PC-9 (cell line): Measurements from ENCODE around the gene PTS. TPM values are rescaled to one million over a fixed set of nuclear protein-coding genes. Genes with fewer than 3 reads are reported as not detected.

Source experiments
- BruUV-seq: library from RNA; stranded (reverse); fragments of 400-500 nt; replicated peaks from 2 replicates; lab custom pipeline; 2021; lab: Mats Ljungman, UMichigan
- CTCF ChIA-PET: fragments of 300-600 bp; sonication (Branson Sonifier 250); formaldehyde crosslinking; loops from one replicate; lab custom pipeline; 2022; ENCODE audit warnings: antibody characterized with exemption; lab: Charles Lee
- POLR2A ChIA-PET: fragments of 300-600 bp; sonication (Branson Sonifier 250); formaldehyde crosslinking; loops from one replicate; lab custom pipeline; 2022; ENCODE audit warnings: antibody characterized with exemption; ENCODE audit not compliant: unreplicated experiment; lab: Charles Lee
- DNase-seq, 2 experiments: peaks; one replicate each; pipeline versions ENCODE4 v3.0.0 to v3.0.0-alpha.2; 2015 to 2022; ENCODE audit warnings: mixed read lengths in 1 of 2
- H2AFZ ChIP-seq: fragments of 200-600 bp; sonication (generic); 2 replicates; pipeline ENCODE4 v1.8.1; 2017; ENCODE audit warnings: antibody characterized with exemption
- H3F3A ChIP-seq: fragments of 200-600 bp; sonication (generic); 2 replicates; pipeline ENCODE4 v1.8.1; 2017; ENCODE audit warnings: antibody characterized with exemption, mild to moderate bottlenecking, low read depth; ENCODE audit not compliant: insufficient read depth
- H3K27ac ChIP-seq: fragments of 200-600 bp; sonication (generic); 2 replicates; pipeline ENCODE4 v1.6.1; 2016; ENCODE audit warnings: mixed run types
- H3K27me3 ChIP-seq: fragments of 200-600 bp; sonication (generic); 2 replicates; pipeline ENCODE4 v1.6.1; 2016; ENCODE audit warnings: low read depth, mixed run types; ENCODE audit not compliant: insufficient read depth
- H3K36me3 ChIP-seq: fragments of 200-600 bp; sonication (generic); 2 replicates; pipeline ENCODE4 v1.6.1; 2016; ENCODE audit warnings: low read depth, mixed run types
- H3K4me1 ChIP-seq: fragments of 200-600 bp; sonication (generic); replicated peaks from 2 replicates; pipeline ENCODE4 v1.6.1; 2016; ENCODE audit warnings: mixed run types; ENCODE audit not compliant: insufficient read depth
- H3K4me2 ChIP-seq: fragments of 200-600 bp; sonication (generic); 2 replicates; pipeline ENCODE4 v1.6.1; 2017; ENCODE audit warnings: mixed run types
- H3K4me3 ChIP-seq: fragments of 200-600 bp; sonication (generic); 2 replicates; pipeline ENCODE4 v1.6.1; 2016; ENCODE audit warnings: mixed run types
- H3K79me2 ChIP-seq: fragments of 200-600 bp; sonication (generic); 2 replicates; pipeline ENCODE4 v1.6.1; 2017; ENCODE audit warnings: low read depth, mixed run types
- H3K9me2 ChIP-seq: fragments of 200-600 bp; sonication (generic); 2 replicates; pipeline ENCODE4 v1.8.1; 2017; ENCODE audit warnings: mild to moderate bottlenecking; ENCODE audit not compliant: insufficient read depth
- H3K9me3 ChIP-seq: fragments of 200-600 bp; sonication (generic); 2 replicates; pipeline ENCODE4 v1.8.1; 2016; ENCODE audit warnings: low read depth; ENCODE audit not compliant: insufficient read depth
- H4K20me1 ChIP-seq: fragments of 200-600 bp; sonication (generic); 2 replicates; pipeline ENCODE4 v1.8.1; 2017; ENCODE audit not compliant: insufficient read depth
- EZH2 ChIP-seq: fragments of 200-600 bp; sonication (generic); IDR thresholded peaks from 2 replicates; pipeline ENCODE4 v1.8.0; 2017; ENCODE audit warnings: antibody characterized with exemption, low read depth
- intact Hi-C: fragments of 100-400 bp; cut with micrococcal nuclease; formaldehyde crosslinking; loops from one replicate; pipeline ENCODE4 v1.10.0; 2022; ENCODE audit not compliant: unreplicated experiment
- total RNA-seq: library from RNA; stranded (reverse); gene quantifications from 2 replicates; pipeline ENCODE4 v1.2.3, GENCODE V29; 2021
- TF ChIP-seq, protein P1 (sequence below): fragments of 200-600 bp; sonication (generic); conservative IDR thresholded peaks from 2 replicates; pipeline ENCODE4 v1.6.1; 2017; ENCODE audit warnings: mixed run types, antibody characterized with exemption, mild to moderate bottlenecking, moderate library complexity

PTS gene
- total RNA-seq, 1 experiment from 2014 or later, result 43.0 TPM

DNA sequence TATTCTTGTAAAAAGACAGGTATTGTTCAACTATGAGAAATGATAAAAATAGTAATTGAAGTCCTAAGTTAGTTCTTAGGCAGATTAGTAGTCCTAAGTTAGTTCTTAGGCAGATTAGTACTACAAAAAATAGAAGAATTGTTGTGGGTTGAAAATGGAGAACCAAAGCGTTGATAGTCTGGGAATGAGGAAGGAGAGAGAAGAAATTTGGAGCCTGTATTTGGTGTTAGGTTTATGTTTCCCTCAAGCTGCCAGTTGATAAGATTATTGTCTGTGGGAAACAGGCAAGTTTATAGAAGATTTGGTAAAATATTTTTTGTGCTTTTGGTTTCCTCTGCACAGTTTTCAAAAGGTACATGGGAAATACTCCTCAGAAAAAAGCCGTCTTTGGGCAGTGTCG, 47.3 kb upstream of the PTS start:
- no peaks in the 10 kb centered on the region for H4K20me1 ChIP-seq
- no peak for DNase-seq
- H3K27ac ChIP-seq, result no peak overlapping the region
- no peak for TF ChIP-seq EZH2
- TF ChIP-seq, protein P1, sequence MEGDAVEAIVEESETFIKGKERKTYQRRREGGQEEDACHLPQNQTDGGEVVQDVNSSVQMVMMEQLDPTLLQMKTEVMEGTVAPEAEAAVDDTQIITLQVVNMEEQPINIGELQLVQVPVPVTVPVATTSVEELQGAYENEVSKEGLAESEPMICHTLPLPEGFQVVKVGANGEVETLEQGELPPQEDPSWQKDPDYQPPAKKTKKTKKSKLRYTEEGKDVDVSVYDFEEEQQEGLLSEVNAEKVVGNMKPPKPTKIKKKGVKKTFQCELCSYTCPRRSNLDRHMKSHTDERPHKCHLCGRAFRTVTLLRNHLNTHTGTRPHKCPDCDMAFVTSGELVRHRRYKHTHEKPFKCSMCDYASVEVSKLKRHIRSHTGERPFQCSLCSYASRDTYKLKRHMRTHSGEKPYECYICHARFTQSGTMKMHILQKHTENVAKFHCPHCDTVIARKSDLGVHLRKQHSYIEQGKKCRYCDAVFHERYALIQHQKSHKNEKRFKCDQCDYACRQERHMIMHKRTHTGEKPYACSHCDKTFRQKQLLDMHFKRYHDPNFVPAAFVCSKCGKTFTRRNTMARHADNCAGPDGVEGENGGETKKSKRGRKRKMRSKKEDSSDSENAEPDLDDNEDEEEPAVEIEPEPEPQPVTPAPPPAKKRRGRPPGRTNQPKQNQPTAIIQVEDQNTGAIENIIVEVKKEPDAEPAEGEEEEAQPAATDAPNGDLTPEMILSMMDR, result no peak
- no peaks in the 10 kb centered on the region for H3K9me2 ChIP-seq
- POLR2A ChIA-PET, result no interaction called here
- CTCF ChIA-PET, result no interaction called here
- H3K4me2 ChIP-seq, result no peak overlapping the region
- no peaks in the 10 kb centered on the region for H3K27me3 ChIP-seq
- intact Hi-C loops, result no loop called here
- no peaks in the 10 kb centered on the region; the same call in 1 of the 2 replicates for H3K9me3 ChIP-seq
- H3K4me1 ChIP-seq, result peaks cover 16% of the 10 kb centered on the region
- H2AFZ ChIP-seq, result no peak overlapping the region
- no TSS peak for BruUV-seq
- no peak overlapping the region for H3K4me3 ChIP-seq
- no peaks in the 10 kb centered on the region for H3K36me3 ChIP-seq
- no peaks in the 10 kb centered on the region for H3K79me2 ChIP-seq
- peaks cover 9% of the 10 kb centered on the region for H3F3A ChIP-seq

DNA sequence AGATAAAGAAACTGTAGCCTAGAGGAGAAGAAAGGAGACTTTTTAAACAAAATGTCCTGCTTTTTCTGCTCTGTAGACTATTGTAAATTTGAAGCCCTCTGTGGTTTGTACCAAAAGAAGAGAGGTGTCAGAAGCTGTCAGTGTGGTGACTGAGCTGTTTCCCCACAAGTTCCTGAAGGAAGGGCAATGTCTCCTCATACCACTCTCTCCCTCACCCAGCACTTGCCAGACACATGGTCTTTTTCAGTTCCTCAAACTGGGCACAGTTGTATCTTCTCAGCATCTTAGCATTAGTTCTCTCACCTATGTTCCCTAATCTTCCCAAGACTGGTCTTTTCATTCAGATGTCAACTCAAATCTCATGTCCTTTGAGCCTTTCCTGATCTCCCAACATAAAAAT, 46.6 kb upstream of the PTS start:
- H3F3A ChIP-seq, result peaks cover 7% of the 10 kb centered on the region
- H3K9me3 ChIP-seq, result no peaks in the 10 kb centered on the region; the same call in 1 of the 2 replicates
- no peak overlapping the region for H3K27ac ChIP-seq
- H3K79me2 ChIP-seq, result no peaks in the 10 kb centered on the region
- intact Hi-C loops, result no loop called here
- no peaks in the 10 kb centered on the region for H3K27me3 ChIP-seq
- H3K9me2 ChIP-seq, result no peaks in the 10 kb centered on the region
- no peaks in the 10 kb centered on the region for H3K36me3 ChIP-seq
- H2AFZ ChIP-seq, result no peak overlapping the region
- H3K4me2 ChIP-seq, result no peak overlapping the region
- ChIA-PET POLR2A (no interaction called here), CTCF (no interaction called here)
- DNase-seq, result peak in 1 of 2 experiments; percentile 26
- no peak for TF ChIP-seq EZH2
- H3K4me3 ChIP-seq, result no peak overlapping the region
- no TSS peak for BruUV-seq
- H3K4me1 ChIP-seq, result peaks cover 14% of the 10 kb centered on the region
- H4K20me1 ChIP-seq, result no peaks in the 10 kb centered on the region

DNA sequence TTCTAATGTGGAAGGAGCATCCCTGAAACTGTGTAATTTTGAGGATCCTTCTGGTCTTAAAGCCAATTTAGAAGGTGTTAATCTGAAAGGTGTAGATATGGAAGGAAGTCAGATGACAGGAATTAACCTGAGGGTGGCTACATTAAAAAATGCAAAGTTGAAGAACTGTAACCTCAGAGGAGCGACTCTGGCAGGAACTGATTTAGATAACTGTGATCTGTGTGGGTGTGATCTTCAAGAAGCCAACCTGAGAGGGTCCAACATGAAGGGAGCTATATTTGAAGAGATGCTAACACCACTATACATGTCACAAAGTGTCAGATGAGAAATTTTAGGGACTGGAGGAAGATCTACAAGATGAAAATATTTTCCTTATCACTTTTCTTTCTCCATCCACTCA, 43.4 kb upstream of the PTS start:
- CTCF ChIA-PET, result no interaction called here
- POLR2A ChIA-PET, result no interaction called here
- no peaks in the 10 kb centered on the region for H3K9me2 ChIP-seq
- H3K9me3 ChIP-seq, result no peaks in the 10 kb centered on the region; the same call in 1 of the 2 replicates
- peaks cover 15% of the 10 kb centered on the region for H3F3A ChIP-seq
- intact Hi-C loops, result no loop called here
- H3K36me3 ChIP-seq, result no peaks in the 10 kb centered on the region
- no peaks in the 10 kb centered on the region for H4K20me1 ChIP-seq
- no TSS peak for BruUV-seq
- no peak overlapping the region for H3K4me3 ChIP-seq
- no peak overlapping the region for H3K4me2 ChIP-seq
- H3K4me1 ChIP-seq, result peaks cover 6% of the 10 kb centered on the region; the same call in 1 of the 2 replicates
- H3K27me3 ChIP-seq, result no peaks in the 10 kb centered on the region
- no peak overlapping the region for H3K27ac ChIP-seq
- H2AFZ ChIP-seq, result no peak overlapping the region
- TF ChIP-seq, protein P1, result no peak
- no peak for TF ChIP-seq EZH2
- no peak for DNase-seq
- no peaks in the 10 kb centered on the region for H3K79me2 ChIP-seq

DNA sequence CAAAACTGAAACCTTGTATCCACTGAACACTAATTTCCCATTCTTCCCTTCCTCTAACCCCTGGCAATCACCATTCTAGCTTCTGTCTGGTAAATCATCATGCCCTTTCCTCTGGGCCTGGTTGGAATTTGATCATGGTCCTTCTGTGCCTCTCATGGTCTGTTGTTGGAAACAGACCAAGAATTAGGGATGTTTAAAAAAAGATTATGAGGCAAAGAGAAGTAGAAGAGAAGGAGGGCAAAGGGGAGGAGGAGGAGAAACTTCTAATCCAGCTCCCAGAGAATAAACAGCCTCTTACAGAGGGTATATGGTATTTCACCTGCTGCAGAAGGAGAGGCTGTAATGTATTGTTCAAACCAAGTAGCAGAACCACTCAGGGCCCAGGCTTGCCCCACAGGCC, 40.3 kb upstream of the PTS start:
- H3K79me2 ChIP-seq, result no peaks in the 10 kb centered on the region
- ChIA-PET POLR2A (no interaction called here), CTCF (no interaction called here)
- H3K4me3 ChIP-seq, result no peak overlapping the region
- no peak overlapping the region for H3K4me2 ChIP-seq
- TF ChIP-seq, protein P1, result no peak
- TF ChIP-seq EZH2, result no peak
- H3K27me3 ChIP-seq, result no peaks in the 10 kb centered on the region
- peaks cover 6% of the 10 kb centered on the region; the same call in 1 of the 2 replicates for H3K4me1 ChIP-seq
- no peak overlapping the region for H3K27ac ChIP-seq
- no peak overlapping the region for H2AFZ ChIP-seq
- no peaks in the 10 kb centered on the region for H3K9me2 ChIP-seq
- peaks cover 12% of the 10 kb centered on the region for H3F3A ChIP-seq
- no TSS peak for BruUV-seq
- no peaks in the 10 kb centered on the region for H4K20me1 ChIP-seq
- H3K9me3 ChIP-seq, result no peaks in the 10 kb centered on the region; the same call in 1 of the 2 replicates
- DNase-seq, result peak in 1 of 2 experiments; percentile 26
- intact Hi-C loops, result no loop called here
- no peaks in the 10 kb centered on the region for H3K36me3 ChIP-seq
